HL-60/S4 (cell line): ENCODE measurements around the gene FYN.

Experiments
- in situ Hi-C: fragments of 300-500 bp; cut with MboI; formaldehyde crosslinking; loops from 2 replicates; pipeline ENCODE4 v1.14.3; 2022; ENCODE audit warnings: low sequenced_read_pairs

The FYN gene

DNA sequence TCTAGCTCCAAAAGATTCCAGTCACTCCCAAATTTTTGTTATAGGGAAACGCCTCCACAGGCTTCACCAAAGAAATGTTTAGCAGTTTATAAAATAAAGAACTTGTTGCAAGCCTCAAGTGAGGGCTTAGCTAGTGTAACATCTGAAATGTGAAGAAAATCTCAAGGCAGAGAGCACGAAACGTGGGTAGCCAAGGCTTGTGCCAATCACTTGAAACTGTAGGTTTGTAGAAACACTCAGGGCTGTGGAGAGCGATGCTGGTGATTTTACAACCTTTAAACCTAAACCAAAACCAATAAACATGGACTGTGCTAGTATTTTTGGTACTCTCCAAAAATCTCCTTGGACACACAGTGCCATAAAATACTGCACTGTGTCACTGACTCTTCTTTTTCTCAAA, 159.4 kb downstream of the FYN start:
- in situ Hi-C loops, result loop anchor here (10.0 kb wide), 1 partner anchor 291 kb away; no protein-coding TSS in a partner anchor

DNA sequence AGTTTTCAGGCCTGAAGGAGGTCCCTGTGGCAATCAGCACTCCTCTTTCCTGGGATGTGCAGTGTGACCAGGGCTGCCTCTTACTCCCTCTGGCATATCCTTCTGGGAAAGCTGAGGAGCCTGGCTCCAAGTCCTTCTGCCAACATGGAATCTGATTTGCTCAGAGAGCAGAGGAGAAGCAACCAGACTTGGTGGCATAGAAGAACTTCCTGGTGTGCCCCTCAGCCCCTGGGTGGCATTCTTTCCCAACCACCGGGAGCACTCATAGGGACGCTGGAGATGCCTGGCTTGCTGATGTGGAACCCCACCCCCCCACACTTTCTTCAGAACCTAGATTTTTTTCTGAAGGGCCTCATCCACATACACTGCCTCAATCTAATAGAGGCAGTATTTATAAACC, 160.0 kb downstream of the FYN start:
- in situ Hi-C loops, result loop anchor here (10.0 kb wide), 1 partner anchor 292 kb away; no protein-coding TSS in a partner anchor

DNA sequence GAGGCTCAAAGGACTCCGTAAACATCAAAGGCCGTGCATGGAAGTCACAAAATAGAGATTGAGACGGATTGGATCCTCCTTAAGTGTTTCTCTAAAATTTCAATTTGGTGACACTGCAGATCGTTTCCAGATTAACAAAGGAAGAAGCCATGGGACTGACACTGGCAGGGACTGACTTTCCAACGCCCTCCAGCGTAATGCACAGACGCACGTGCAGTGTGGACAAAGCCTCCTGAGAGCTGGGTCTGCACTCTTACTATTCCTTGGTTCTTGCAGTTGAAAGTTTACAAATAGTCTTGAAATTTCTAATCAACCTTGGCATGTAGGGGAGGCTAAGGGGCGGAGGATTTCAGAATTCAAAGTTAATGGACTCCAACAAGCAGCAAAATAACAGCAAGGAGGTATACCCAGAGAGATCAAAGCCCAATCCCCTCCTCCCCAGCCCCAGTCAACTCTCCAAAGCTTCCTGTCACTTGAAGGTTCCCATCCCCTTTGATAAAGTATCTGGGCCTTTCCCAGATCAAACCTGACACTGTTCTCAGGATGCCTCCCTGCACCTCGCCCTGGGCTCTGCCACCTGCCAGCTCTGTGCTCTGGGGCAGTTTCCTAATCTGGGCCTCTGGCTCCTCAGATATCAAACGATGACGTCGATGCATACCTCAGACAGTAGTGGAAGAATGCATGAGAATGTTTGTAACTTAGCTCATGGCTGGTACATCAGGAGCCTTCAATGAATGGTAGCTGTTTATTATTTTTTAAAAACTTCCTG, 161.1 kb downstream of the FYN start:
- in situ Hi-C loops, result loop anchor here (10.0 kb wide), 1 partner anchor 293 kb away; no protein-coding TSS in a partner anchor

DNA sequence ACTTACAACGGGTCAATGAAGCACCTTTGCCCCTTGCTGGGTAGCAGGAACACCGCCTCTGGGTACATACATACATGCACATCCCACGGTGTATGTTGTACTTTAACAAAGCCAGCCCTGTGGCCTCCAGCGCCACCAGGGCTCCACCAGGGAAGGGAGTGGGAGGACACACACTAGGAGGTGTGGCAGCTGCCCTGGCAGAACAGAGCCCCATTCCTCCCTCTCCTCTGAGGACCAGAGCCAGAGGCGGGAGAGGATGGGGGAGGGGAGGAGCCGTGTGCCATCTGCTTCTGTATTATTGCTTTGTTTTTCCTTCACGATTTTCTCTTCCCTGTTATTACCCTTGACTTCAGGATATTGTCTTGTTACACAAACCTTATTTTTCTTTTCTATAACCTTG, 161.8 kb downstream of the FYN start:
- in situ Hi-C loops, result loop anchor here (10.0 kb wide), 1 partner anchor 293 kb away; no protein-coding TSS in a partner anchor

DNA sequence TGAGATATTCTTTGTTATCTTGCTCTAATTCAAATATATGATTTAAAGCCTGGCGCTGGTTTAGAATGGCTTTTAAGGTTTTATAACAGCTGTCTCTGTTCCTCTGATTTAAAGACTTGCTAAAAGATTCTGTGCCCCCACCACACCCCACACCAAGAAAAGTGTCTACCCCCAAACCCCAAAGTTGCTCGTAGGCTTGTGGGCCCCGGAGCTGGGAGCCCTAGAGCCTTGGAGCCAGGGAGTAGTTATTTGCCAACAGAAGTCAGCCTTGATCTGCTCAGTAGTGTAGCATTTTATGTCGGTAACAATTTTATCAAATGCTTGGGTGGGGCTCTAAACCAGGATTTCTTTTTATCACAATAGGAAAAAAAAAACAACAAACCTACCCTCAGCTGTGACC, 162.3 kb downstream of the FYN start:
- in situ Hi-C loops, result loop anchor here (10.0 kb wide), 1 partner anchor 294 kb away; no protein-coding TSS in a partner anchor

DNA sequence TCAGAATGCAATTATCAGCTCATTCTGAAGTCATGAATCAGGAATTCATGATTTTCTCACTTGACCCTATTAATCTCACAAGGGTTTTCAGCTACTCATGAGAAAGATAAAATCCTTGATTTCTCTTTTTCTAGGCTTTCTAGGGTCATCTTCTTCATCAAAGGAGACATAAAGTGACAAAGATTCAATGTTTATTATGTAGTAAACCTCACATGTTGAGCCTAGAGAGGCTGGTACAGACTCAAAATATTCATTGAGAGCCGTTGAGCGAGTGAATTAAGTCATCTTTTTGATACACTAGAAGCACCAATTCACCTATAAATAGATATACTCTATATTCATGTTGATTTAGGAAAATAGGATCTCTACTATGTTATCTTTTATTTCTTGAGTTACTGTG, 162.8 kb downstream of the FYN start:
- in situ Hi-C loops, result loop anchor here (10.0 kb wide), 1 partner anchor 294 kb away; no protein-coding TSS in a partner anchor

DNA sequence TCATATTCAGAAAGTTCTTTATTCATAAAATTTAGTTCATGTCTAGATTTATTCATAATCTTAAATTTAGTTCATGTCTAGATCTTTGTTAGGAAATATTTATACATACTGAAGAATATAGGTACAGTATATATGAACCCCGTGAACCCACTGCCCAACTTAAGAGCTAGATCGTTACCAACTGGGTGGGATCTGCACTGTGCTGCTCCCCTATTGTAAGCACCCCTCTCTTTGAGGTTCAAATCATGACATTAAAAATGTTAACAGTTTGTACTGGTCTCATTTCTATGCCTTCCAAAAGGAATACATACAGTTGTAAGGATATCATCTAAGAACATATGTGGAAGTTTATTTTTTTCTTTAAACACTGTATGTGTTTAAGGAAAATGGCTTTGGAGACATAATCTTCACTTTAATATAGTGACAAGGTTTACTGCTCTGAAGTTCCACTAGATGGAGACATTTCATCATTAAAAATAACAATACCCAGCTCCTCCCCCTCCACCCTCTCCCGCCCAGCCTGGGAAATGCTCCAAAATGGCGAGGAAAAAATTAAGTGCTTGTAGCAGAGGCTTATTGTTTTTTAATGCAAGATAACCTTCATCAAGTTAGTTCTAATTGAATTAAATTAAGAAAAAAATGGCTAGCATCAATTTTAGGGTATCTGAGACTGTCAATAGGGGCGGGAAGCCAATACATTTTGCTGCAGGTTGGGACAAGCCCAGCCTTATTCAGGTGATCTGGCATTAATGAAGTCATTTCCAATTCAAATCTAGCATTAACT, 163.4 kb downstream of the FYN start:
- in situ Hi-C loops, result loop anchor here (10.0 kb wide), 2 partner anchors 295 to 325 kb away; no protein-coding TSS in a partner anchor

DNA sequence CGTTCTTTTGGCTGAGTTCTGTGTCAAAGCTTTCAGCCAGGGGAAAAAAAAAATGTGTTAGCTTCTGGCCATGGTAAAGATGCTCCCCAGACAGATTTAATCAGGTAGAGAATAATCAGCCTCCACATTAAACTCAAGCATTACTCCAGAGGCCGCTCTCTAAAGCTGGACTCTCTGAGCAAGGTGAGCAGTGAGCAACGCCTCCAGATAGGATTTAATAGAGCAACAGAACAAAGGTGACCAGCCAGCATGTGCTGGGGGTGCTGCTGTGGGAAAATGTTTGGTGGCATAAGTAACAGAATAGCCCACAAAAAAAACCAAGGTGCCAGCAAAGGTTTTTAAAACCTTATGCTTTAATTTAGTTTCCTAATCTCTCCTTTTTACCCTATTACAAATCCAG, 164.1 kb downstream of the FYN start:
- in situ Hi-C loops, result loop anchor here (10.0 kb wide), 1 partner anchor 326 kb away; no protein-coding TSS in a partner anchor

DNA sequence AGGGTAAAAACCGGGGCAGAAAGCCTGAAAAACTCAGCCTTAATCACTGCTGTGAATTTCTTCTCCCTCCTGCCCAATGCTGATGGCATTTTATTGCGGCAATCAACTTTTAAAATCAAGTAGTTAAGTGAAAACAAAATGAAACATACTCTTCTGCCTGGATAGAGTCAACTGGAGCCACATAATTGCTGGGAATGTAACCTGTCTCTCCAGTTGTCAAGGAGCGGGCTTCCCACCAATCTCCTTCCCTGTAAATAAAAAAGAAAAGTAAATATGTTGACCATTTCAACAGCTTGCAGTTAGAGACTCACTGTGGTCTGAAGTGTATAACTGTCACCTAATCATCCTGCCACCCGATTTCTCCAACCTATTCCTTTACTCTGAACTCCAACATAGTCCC, 165.5 kb downstream of the FYN start:
- in situ Hi-C loops, result loop anchor here (10.0 kb wide), 1 partner anchor 327 kb away; no protein-coding TSS in a partner anchor

DNA sequence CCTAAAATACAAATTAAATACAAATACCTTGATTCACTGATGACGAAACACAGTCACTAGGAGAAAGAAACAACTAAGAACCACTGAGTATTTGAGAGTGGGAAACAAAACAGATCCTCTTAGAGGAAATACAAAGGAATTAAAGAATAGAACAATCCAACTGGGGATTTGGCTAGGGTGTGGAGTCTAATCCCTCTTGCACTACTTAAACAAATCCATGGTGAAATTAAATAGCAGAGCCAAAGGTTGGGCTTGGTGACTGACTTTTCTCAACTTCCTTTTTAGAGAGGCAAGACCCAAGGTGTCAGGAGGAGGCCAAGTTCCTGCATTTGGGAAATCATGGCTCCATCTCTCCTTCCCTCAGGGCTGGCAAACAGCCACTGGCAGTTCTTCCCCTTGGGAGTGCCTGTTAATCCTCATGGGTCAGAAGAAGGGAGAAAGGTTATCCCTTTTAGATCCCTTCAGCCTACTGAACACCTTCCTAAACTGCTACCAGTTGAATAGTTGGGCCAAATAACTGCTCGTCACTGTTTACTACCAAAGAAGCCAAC, 166.3 kb downstream of the FYN start:
- in situ Hi-C loops, result loop anchor here (10.0 kb wide), 1 partner anchor 328 kb away; no protein-coding TSS in a partner anchor

DNA sequence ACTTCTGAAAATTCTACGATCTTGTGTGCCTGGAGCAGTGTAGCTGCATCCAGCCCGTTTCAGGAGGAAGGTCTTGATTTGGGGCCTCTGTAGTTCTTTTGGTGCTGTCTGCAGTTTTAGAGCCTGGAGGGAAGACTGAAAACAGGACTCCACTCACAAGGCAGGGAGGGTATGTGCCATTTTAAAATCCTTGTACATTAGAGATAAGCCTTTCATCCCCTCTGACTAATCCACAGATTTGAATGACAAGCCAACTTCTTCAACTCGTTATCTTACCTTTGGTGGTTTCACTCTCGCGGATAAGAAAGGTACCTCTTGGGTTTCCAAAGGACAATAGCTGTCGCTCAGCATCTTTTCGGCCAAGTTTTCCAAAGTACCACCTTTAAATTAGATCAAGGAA, 169.5 kb downstream of the FYN start:
- in situ Hi-C loops, result loop anchor here (10.0 kb wide), 1 partner anchor 331 kb away; no protein-coding TSS in a partner anchor

DNA sequence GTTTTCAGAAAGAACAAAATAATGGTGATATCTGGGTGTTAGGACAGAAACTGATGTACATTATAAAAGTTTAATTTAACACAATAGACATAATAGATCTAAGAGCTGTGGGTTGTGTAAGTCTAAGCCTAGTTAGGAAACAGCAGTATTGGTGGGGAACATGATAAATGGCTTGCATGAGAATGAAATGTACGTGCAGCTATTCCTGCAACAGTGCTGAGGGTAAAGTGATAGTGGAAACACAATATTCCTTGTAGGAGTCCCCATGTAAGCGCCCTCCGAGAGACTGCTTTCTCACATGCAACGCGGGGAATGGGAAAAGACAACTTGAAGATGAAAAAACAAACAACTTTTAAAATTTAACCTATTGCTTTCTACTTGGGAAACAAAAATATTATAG, 171.0 kb downstream of the FYN start:
- in situ Hi-C loops, result loop anchor here (10.0 kb wide), 1 partner anchor 333 kb away; no protein-coding TSS in a partner anchor

DNA sequence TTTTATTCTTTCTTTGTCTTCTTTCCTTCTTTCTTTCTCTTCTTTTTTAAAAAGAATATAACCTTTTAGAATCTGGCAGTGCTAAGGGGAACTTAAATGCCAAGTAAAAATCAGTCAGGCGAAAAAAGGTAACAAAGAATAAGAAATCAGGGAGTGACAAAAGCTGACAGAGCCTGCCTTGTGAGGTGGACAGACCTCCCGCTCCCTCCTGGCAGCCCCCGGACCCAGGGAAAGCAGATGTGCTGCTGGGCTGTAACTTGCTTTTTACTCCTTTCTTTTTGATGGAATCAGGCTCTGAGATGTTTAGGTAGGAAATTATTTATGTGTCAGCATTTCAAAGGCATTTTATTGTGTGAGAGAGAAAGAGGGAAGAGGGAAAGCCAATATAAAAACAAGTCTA, 172.1 kb downstream of the FYN start:
- in situ Hi-C loops, result loop anchor here (10.0 kb wide), 1 partner anchor 334 kb away; no protein-coding TSS in a partner anchor

DNA sequence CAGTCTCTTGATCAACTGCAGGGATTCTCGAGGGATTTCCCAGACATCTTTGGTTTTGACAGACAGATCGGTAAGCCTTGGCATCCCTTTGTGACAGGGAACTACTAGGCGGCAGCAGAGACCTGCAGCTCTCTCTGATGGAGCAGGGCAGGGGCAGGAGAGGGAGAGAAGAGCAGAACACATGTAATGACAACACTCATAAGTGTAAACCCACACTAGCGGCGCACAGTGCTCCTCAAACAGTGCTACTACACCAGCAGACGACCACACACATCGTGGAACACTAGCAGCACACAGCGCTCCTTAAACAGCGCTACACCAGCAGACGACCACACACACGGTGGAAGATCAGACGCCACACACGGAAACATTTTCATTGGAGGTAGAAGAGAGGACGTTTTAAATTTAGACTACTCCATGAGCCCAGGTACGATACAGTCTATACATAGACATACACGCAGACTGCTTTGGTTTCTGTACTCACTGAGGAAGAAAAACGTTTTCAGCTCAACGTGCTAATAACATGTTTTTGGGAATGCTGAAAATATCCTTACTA, 173.0 kb downstream of the FYN start:
- in situ Hi-C loops, result loop anchor here (10.0 kb wide), 1 partner anchor 335 kb away; no protein-coding TSS in a partner anchor

DNA sequence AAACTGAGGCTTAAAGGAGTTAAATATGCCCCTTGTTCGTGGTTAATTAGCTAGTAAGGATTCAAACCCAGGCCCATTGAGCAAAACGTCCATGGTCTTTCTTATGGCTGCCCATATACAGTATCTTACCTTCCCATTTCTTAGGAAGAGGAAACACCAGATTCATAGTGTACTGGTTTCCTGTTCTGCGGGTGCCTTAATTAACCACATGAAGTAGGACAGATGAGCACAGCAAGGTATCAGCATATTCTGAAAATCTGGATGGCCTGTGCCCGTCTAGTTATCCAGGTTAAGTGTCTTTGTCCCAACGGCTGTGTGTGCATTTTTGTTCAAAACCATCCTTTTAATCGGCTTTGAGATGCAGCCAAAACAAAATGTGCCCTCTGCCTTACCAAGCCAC, 174.1 kb downstream of the FYN start:
- in situ Hi-C loops, result no loop called here

DNA sequence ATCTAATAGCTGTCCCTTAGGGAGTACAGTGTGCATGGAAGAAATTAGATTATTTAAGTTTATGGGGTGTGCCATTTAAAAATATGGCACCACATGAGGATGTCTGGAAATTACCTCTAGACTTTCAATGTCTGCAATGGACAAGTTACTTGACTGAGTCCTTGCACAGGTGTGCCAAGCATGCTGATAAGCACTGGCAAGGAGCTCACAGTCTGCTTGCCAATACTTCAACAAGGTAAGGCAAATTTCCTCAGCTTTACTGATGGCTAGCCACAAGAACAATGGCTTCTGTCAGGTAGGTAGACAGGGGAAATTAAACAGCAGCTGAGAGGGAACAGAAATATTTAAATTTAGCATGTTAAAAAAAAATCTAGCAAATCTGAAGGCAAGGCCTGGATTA, 176.4 kb downstream of the FYN start:
- in situ Hi-C loops, result no loop called here

DNA sequence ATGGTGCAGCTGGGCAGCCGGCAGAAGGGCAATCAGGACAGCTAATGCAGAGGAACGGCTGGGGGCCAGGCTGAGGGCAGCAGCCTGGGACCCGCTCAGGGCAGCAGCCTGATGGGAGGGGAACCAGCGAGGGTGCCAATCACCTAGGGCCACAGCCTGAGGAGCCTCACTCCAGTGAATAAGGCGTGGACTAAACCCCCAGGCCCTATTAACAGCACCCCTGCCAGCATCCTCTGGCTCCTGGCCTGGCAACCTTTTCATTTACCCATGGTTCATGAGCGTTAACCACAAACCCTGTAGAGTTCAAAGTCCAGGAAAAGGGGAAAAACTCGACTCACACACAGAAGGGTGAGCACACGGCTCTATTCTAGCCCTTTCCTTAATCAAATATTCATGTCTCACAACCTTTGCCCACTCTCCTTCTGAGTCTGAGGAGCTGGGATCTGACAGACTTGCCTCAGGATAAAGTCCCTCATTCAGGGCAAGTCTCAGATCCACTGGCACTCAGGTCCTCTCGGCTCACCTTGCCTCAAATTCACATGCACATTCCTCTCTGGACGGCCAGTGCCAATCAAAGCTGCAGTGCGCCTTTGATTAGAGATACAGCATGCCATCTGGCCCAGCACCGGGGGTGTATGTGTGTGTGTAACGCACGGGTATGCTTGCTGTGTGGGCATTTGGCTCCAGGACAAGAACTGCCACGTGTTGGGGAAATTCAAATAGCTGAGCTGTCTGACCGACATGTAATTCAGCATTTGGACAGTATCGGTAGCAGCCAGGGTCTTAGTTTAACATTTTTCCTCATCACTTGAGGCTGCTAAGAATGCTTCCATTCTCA, 180.7 kb downstream of the FYN start:
- in situ Hi-C loops, result no loop called here

DNA sequence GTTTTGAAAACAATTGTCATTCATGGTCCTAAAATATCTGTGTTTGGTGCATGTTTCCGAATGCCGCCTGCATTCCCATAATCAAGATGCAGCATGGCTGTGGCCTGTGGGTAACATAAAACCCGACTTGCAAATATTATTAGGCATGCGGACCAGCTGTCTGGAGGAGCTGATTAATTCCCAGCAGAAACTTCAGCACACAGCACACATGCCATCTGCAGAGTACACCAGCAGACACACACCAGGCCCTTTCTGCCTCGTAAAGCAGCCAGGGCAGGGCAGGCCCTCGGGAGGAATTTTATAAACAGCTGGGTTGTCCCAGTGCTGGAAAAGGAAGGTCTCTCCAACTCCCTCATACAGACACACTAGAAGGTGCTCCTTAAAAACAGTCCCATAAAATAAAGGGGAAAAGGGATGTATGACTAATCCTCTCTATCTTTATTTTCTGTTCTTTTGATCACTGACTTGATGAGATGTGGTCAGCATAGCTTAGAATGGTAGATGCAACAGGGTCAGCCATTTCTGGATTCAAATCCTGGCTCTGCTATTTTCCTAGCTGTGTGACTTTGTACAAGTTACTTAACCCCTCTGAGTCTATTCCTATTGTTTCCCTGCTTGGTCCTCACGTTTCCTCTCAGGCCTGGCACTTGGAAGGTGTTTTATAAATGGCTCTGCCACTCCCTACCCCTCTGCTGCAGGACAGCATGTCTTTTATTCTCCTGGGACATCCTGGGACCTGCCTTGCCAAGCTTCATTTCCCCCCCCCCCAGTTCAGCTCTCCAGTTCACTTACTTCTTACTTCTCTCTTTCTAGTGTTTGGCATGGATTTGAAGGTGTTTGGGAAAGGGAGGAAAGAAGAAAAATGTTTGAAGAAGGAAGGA, 181.7 kb downstream of the FYN start:
- in situ Hi-C loops, result no loop called here

DNA sequence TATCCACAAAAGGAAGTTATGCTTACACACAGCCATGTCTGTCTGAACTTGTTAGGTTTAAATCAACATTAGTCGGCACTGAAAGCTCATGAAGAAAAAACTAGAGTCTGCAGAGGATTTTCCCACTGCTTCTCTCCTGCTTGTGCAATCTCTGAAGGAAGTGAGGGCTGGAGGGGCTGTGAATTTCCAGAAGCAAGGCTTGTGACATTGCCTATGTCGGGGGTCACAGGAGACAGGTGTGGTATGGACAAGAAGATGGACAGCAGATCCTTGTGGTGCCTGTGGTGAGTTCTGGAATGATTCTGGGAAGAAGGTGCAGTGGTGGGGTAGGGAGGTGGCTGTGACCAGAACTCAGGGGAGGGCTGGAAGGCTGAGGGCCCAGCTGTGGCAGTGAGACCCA, 183.3 kb downstream of the FYN start:
- in situ Hi-C loops, result no loop called here
